Amniotic stem cell (primary cell): ENCODE data around the gene SPEF1.

Experiments
- DNase-seq: peaks from one replicate; lab custom pipeline; 2025; lab: John Stamatoyannopoulos, UW

Gene SPEF1

GRCh38 chr20:3729811-3730540 is 51.3 kb downstream of the SPEF1 start:
- DNase-seq, result no peak

GRCh38 chr20:3729378-3729777 is 51.9 kb downstream of the SPEF1 start:
- no peak for DNase-seq

GRCh38 chr20:3728876-3729275 is 52.4 kb downstream of the SPEF1 start:
- no peak for DNase-seq

GRCh38 chr20:3728354-3728753 is 52.9 kb downstream of the SPEF1 start:
- DNase-seq, result no peak
